Stimulated activated CD4-positive, alpha-beta T cell treated with anti-CD3 and anti-CD28 coated beads, TNF-alpha, amount 100 ng/mL, for 48 hours (primary cell): ENCODE measurements around the gene PCDHGB5.
"Not testable (repeated sequence)": the region's sequence is repeated elsewhere in the genome, so short reads cannot be mapped to it uniquely, and the experiment has no call there.

Experiments used
- DNase-seq, 3 donors: peaks; one replicate each; pipeline ENCODE4 v3.0.0-alpha.2; 2020; ENCODE audit warnings: low read depth in 3 of 3

PCDHGB5 gene

GRCh38 chr5:141375444-141376155, 22.1 kb upstream of the PCDHGB5 start:
- not testable (repeated sequence) for DNase-seq

- no peak for DNase-seq
Observed at GRCh38 chr5:141382469-141383294, 15.1 kb upstream of the PCDHGB5 start, which contains the start of gene PCDHGA7. Gene PCDHGA7, plus strand, starts transcription at chr5:141382742. Its CDS starts 158 bp downstream, at chr5:141382900.

GRCh38 chr5:141383345-141383744, 14.4 kb upstream of the PCDHGB5 start:
- no peak for DNase-seq

GRCh38 chr5:141384471-141385267, 13.1 kb upstream of the PCDHGB5 start:
- no peak for DNase-seq

GRCh38 chr5:141387557-141388311, 10.0 kb upstream of the PCDHGB5 start, which contains the start of gene PCDHGB4:
Gene PCDHGB4, plus strand, starts transcription at chr5:141387698. Its CDS starts 187 bp downstream, at chr5:141387885.
- not testable (repeated sequence) for DNase-seq

- no peak for DNase-seq
Observed at GRCh38 chr5:141388661-141389060, 9.1 kb upstream of the PCDHGB5 start.

GRCh38 chr5:141389153-141390042, 8.3 kb upstream of the PCDHGB5 start:
- no peak for DNase-seq

GRCh38 chr5:141392429-141393198, 5.1 kb upstream of the PCDHGB5 start, which contains the start of gene PCDHGA8:
Gene PCDHGA8, plus strand, starts transcription at chr5:141392633. Its CDS starts 181 bp downstream, at chr5:141392814.
- no peak for DNase-seq

GRCh38 chr5:141393267-141393666, 4.5 kb upstream of the PCDHGB5 start:
- DNase-seq: no peak

GRCh38 chr5:141394401-141395187, 3.2 kb upstream of the PCDHGB5 start:
- DNase-seq: not testable (repeated sequence)

- no peak for DNase-seq
Observed at GRCh38 chr5:141398608-141399007, 861 bp downstream of the PCDHGB5 start.

GRCh38 chr5:141399555-141400258, 2.0 kb downstream of the PCDHGB5 start:
- no peak for DNase-seq

- DNase-seq: no peak
Observed at GRCh38 chr5:141402553-141403243, 5.0 kb downstream of the PCDHGB5 start, which contains the start of gene PCDHGA9. Gene PCDHGA9, plus strand, starts transcription at chr5:141402778. Its CDS starts 175 bp downstream, at chr5:141402953.

GRCh38 chr5:141403387-141403786, 5.6 kb downstream of the PCDHGB5 start:
- DNase-seq: no peak

GRCh38 chr5:141407790-141408505, 10.2 kb downstream of the PCDHGB5 start, which contains the start of gene PCDHGB6:
Gene PCDHGB6, plus strand, starts transcription at chr5:141408021. Its CDS starts 182 bp downstream, at chr5:141408203.
- not testable (repeated sequence) for DNase-seq

- DNase-seq: no peak
Observed at GRCh38 chr5:141409598-141410306, 12.0 kb downstream of the PCDHGB5 start.
